RWPE2 (cell line): ENCODE results near the gene CRY1.

Experiments used
- ATAC-seq: fragments of 200-7000 bp; cut with Tn5 transposase; 3 replicates; pipeline ENCODE4 v1.9.1; 2021; ENCODE audit warnings: low read depth
- DNase-seq: peaks from one replicate; pipeline ENCODE4 v3.0.0-alpha.2; 2020; ENCODE audit warnings: low spot score
- H3K27ac ChIP-seq: fragments of 450-650 bp; 2 replicates; pipeline ENCODE4 v1.5.1; 2017; ENCODE audit warnings: mild to moderate bottlenecking; ENCODE audit not compliant: poor library complexity, severe bottlenecking
- H3K27me3 ChIP-seq: fragments of 250-450 bp; sonication (Bioruptor Pico); 2 replicates; pipeline ENCODE4 v1.5.1; 2021; ENCODE audit warnings: mild to moderate bottlenecking, moderate library complexity; ENCODE audit not compliant: insufficient read depth, poor library complexity, severe bottlenecking
- H3K36me3 ChIP-seq: fragments of 250-450 bp; sonication (Bioruptor Pico); 2 replicates; pipeline ENCODE4 v1.5.1; 2020; ENCODE audit warnings: low read depth, mild to moderate bottlenecking, moderate library complexity
- H3K4me1 ChIP-seq: fragments of 250-450 bp; sonication (Bioruptor Pico); 2 replicates; pipeline ENCODE4 v1.5.1; 2021; ENCODE audit warnings: mild to moderate bottlenecking, moderate library complexity; ENCODE audit not compliant: insufficient read depth, poor library complexity, severe bottlenecking
- H3K4me3 ChIP-seq: fragments of 250-450 bp; sonication (Bioruptor Pico); 2 replicates; pipeline ENCODE4 v1.5.1; 2021; ENCODE audit warnings: mild to moderate bottlenecking, moderate library complexity; ENCODE audit not compliant: severe bottlenecking
- H3K9me3 ChIP-seq: fragments of 250-450 bp; sonication (Bioruptor Pico); 2 replicates; pipeline ENCODE4 v1.5.1; 2021; ENCODE audit warnings: mild to moderate bottlenecking, moderate library complexity; ENCODE audit not compliant: severe bottlenecking
- TF ChIP-seq, protein P1 (sequence below): fragments of 450-650 bp; IDR thresholded peaks from one replicate; pipeline ENCODE4 v1.5.1; 2017; ENCODE audit warnings: mild to moderate bottlenecking, moderate library complexity; ENCODE audit not compliant: poor library complexity, severe bottlenecking

The CRY1 gene

DNA sequence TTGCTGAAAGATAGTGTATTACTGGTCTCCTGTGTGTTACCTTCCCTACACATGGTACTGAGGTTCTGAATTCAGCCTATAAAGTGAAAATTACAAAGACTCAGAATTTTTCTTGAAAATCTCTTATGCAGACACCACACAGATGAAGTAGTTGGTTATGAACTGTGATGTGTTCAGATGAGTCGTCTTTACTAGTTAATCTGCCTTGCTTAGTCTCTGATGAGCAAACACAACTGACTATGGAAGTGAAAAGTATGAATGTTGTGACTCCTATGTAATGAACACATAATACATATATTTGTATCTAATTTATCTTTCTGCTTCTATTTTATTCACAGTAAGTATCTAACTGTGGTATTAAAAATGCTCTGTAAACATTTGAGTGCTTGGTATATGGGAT is 111.1 kb downstream of the CRY1 start:
- no peaks in the 10 kb centered on the region for H3K9me3 ChIP-seq
- H3K4me1 ChIP-seq, result no peaks in the 10 kb centered on the region
- DNase-seq, result no peak
- TF ChIP-seq, protein P1, sequence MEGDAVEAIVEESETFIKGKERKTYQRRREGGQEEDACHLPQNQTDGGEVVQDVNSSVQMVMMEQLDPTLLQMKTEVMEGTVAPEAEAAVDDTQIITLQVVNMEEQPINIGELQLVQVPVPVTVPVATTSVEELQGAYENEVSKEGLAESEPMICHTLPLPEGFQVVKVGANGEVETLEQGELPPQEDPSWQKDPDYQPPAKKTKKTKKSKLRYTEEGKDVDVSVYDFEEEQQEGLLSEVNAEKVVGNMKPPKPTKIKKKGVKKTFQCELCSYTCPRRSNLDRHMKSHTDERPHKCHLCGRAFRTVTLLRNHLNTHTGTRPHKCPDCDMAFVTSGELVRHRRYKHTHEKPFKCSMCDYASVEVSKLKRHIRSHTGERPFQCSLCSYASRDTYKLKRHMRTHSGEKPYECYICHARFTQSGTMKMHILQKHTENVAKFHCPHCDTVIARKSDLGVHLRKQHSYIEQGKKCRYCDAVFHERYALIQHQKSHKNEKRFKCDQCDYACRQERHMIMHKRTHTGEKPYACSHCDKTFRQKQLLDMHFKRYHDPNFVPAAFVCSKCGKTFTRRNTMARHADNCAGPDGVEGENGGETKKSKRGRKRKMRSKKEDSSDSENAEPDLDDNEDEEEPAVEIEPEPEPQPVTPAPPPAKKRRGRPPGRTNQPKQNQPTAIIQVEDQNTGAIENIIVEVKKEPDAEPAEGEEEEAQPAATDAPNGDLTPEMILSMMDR, result no peak
- no peak overlapping the region for H3K27ac ChIP-seq
- H3K27me3 ChIP-seq, result no peaks in the 10 kb centered on the region
- peaks cover 15% of the 10 kb centered on the region for H3K36me3 ChIP-seq
- no peak overlapping the region for H3K4me3 ChIP-seq
- no peak for ATAC-seq

DNA sequence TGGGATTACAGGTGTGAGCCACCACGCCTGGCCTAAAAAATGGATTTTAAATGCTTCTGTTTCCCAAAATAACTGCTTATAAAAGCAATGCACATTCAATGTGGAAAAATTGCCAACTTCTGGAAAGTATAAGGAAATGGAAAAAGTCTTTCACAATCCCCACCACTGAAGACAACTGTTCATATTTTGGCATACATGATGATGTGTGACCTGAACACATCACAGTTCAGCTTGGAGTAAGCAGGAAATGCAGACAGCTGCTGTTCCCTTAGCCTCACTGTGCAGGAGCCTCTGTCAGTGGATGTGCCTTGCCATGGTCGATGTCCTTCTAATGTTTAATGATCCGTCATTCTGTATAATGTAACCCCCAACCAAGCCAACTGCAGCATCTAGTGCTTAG is 111.6 kb downstream of the CRY1 start:
- Histone ChIP-seq H3K9me3 (no peaks in the 10 kb centered on the region), H3K27me3 (no peaks in the 10 kb centered on the region), H3K4me3 (no peak overlapping the region), H3K27ac (no peak overlapping the region), H3K36me3 (peaks cover 15% of the 10 kb centered on the region), H3K4me1 (no peaks in the 10 kb centered on the region)
- ATAC-seq (no peak), DNase-seq (no peak)
- TF ChIP-seq, protein P1, result no peak

DNA sequence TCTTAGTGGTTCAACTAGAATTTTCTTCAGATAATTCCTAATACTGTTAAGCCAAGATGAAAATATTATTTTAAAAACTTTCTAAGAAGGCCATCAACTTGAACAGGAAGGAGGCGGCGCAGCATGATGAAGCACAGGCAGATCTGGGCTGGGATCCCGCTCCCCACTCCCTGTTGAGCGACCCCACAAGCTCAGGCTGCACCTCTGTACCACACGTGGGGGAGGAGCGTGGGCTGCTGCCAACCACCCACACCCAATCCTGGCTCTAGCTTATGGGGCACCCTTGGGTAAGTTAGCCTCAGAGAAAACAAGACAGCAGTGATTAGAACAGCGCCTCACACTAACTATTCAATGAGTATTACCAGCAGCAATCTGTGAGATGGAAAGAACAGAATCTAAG is 112.4 kb downstream of the CRY1 start:
- H3K4me1 ChIP-seq, result no peaks in the 10 kb centered on the region
- H3K27me3 ChIP-seq, result no peaks in the 10 kb centered on the region
- H3K4me3 ChIP-seq, result no peak overlapping the region
- DNase-seq, result no peak
- peaks cover 15% of the 10 kb centered on the region for H3K36me3 ChIP-seq
- TF ChIP-seq, protein P1, result no peak
- H3K9me3 ChIP-seq, result no peaks in the 10 kb centered on the region
- H3K27ac ChIP-seq, result no peak overlapping the region
- ATAC-seq, result no peak

DNA sequence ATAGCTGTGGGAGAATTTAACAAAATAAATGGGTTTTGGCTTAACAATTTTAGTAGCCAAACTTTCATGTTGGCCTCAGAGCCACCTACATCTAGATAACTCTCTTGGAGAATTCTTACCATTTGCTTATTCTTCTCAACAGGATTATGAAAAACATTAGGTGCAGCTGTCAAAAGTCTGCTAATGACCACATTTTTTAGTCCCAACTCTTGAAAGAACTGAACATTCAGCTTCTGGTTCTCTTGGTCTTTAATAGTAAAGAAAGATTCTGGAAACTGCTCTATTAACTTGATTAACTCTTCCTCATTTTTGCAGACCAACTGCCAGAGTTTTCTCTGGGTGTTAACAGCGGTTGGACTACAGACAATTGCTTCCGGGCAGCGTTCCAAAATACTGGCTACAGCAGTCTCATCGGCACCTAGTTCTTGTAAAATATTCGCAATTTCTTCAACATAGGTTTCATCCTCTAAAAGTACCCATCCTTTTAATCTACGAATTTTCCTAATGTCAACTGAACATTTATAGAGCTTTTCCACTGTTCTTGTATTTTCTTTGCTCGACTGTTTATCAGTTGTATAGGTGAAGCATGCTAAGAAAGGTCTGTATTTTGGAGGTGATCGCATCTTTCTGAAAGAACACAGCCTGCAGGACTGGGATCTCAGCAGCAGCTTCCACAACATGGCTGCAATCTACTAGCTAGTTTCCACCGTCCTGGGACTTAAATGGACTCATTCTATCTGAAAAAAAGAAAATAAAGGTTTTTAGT is 115.1 kb downstream of the CRY1 start:
- ATAC-seq (no peak), DNase-seq (no peak)
- peaks cover 13% of the 10 kb centered on the region; the same call in 1 of the 2 replicates for H3K36me3 ChIP-seq
- H3K27me3 ChIP-seq, result no peaks in the 10 kb centered on the region
- no peak overlapping the region for H3K4me3 ChIP-seq
- H3K27ac ChIP-seq, result no peak overlapping the region
- H3K4me1 ChIP-seq, result no peaks in the 10 kb centered on the region
- no peaks in the 10 kb centered on the region for H3K9me3 ChIP-seq
- TF ChIP-seq, protein P1, result no peak

DNA sequence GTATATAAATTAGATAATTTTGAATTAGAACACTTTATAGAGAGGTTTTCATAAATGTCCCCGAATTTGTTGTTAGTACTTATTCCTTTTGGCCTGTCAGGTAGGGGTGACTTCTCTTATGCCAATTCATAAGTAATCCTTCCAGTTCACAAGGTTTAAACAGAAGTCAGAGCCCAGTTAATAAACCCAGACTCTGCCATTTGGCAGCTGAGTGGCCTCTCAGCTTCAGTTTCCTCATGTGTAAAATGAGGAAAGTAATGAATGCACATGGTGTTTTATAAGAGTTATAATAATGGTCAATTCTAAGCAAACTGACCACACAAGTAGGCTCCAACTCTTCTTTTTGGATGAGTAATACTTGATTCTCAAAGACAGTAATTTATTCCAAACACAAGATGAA is 116.7 kb downstream of the CRY1 start:
- no peaks in the 10 kb centered on the region for H3K9me3 ChIP-seq
- H3K4me3 ChIP-seq, result no peak overlapping the region
- DNase-seq (no peak), ATAC-seq (no peak)
- no peaks in the 10 kb centered on the region for H3K4me1 ChIP-seq
- peaks cover 19% of the 10 kb centered on the region for H3K36me3 ChIP-seq
- H3K27me3 ChIP-seq, result no peaks in the 10 kb centered on the region
- H3K27ac ChIP-seq, result no peak overlapping the region
- TF ChIP-seq, protein P1, result no peak
